ENCODE data around the gene DAB2IP.

DAB2IP gene

DNA sequence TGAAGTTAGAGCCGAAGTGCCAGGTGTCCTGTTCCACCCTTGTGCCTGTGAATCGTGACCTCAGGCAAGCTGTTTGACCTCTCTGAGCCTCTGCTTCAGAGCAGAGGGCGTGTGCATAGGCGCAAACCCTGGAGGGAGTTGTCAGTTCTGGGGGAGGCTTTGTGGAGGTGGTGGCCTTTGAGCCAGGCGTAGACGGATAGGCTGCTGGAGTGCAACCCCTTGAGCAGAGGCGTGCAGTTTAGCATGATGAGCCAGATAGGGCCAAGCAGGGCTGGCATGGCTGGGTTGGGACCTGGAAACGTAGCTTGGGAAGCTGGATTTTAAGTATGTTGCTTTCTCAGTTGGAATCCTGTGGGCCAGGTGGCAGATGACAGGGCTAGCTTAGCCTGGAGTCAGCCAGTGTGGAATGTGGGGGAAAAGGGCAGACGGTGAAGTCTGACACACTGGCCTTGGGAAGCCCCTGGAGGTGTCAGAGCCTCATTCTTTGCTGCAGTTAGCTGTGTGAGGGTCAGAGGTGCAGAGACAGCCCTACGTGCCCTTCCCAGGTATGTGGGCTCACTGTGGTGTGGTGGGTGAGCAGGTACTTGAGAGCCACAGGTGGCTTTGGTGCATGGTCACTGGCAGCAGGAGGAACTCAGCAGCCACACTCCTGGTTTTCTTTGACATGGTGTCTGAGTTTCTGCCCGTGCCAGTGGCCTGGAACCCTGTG, 93.4 kb downstream of the DAB2IP start:
- DNase-seq (ENCODE audit: low spot score) = no peak

DNA sequence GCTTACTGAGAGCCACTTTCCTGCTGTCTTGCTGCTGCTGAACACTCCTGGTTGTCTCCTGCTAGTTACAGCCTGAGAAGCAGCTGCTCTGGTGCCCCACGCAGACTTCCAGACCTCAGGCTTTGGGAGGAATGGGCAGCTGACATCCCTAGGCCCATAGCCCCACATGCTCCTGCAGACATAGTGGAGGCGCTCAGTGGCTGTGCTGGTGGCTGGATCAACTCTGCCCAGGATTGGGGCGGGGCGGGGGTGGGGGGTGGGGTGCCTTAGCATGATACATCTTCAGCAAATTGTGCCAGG, 93.9 kb downstream of the DAB2IP start:
- no peak for DNase-seq (ENCODE audit: low spot score)

DNA sequence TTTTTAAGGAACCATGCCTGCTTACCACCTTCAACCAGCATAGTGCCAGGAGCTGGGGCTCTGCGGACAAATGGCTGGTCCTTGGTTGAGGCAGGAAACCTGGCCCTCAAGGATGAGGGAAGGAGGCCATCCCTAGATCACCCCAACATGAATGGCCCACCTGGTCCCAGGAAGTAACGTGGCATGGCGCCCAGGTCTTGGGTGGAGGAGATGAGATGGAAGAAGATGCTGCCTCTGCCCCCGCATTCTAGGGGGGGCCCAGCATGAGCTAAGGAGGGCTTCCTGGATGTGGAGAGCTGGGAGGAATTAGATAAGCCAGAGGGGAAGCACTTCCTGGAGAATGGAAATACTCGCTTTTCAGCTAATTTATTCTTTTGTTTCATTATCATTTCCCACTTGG, 95.0 kb downstream of the DAB2IP start:
- no peak for DNase-seq (ENCODE audit: low spot score)

DNA sequence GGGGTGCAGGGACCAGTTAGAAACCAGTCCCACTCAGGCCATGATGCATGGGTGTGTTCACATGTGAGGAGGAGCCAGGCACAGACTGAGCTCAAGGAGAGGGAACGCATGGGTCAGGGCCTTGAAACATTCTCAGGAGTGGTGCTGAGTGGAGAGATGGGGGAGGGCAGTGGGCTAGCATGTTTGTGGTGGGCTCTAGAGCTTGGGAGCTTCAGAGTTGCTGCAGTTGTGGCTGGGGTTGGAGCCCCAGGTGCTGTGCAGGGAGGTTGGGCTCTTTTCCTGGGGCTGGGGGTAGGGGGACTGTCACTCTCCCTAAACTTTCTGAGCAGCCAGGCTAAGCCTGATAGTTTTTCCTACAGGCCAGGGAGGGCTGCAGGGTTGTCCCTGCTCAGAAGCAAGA, 95.4 kb downstream of the DAB2IP start:
- DNase-seq (ENCODE audit: low spot score) = no peak

DNA sequence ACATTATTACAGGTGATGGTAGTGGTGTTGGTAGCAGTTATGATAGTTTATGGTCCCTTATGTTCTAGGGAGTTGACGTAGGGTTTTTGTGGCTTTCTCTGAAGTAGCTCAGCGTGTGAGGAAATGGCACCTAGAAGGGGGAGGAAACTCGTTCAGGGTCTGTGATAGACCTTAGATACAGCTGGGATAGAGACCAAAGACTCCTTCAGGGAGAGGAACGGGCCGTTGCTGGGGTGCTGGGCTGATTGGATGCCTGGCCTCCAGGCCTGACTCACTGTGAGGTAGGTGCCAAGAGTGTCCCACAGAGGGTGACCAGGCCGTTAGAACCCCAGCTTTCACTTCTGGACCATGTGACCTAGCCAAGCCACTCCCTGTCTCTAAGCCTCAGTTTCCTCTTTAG, 96.6 kb downstream of the DAB2IP start:
- DNase-seq (ENCODE audit: low spot score) = no peak

DNA sequence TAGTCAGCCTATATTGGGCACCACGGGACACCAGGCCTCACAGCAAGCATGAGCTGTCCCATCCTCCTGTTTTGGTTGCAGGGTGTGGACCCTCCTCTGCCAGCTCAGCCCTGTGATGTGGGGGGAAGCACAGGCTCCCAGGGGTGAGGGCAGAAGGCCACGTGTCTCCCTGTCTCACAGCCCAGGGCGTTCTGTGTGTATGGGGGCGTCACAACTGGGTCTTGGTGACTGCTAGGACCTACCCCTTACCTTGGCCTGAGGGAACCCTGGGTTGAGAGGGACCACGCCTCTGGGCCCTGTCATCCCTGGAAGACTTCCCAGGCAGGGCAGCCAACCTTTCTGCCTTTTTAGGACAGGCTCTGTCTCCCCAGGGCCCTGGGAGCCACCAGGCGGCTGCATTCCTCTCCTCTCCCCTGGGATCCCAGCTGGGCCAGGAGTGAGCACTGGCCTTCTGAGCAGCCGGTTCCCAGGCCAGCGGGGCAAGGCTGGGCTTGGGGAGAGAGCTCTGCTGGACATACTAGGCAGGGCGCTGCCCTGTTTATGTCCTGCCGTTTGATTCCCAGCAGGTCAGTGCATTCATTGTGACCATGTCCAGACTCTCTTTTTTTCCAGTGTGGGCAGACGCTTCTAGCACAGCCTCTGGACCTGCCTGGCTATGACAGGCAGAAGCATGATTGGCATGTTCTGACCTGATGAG, 97.4 kb downstream of the DAB2IP start:
- no peak for DNase-seq (ENCODE audit: low spot score)

DNA sequence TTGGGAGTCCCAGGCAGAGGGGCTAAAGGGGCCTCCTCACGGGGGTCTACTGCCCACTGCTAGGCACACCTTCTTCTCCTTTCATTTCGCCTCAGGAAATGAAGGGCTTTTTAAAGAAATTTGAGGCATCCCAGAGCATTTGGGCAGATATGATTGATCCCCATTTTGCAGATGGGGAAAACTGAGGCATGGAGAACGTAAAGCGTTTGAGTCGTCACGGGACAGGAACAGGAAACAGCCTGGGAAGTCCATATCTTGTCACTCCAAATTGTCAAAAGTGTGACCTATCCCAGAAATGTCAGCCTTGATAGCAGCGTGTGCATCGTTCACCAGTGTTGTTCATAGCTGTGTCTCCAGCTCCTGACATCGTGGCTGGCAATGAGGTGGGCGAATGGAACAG, 98.2 kb downstream of the DAB2IP start:
- no peak for DNase-seq (ENCODE audit: low spot score)

DNA sequence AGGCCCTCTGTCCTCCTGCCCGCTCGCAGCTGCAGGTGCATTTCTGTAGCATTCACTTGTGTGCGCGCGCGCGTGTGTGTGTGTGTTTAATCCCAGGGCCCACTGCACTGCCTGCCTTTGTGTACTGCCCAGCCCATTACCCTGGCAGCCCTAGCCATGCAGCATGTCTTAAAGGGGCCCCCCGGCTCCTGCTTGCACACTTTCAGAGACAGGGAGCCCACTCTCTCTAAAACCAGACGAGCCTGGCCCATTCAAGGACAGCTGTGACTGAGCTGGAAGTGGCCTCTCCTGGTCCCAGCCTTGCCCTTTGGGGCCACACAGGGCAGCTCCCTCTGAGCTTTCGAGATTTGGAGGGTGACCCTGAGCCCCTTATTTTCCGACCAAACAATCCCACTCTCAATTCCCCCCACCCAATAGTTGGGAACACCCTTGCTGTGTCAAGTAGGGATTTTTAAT, 98.9 kb downstream of the DAB2IP start:
- no peak for DNase-seq (ENCODE audit: low spot score)

DNA sequence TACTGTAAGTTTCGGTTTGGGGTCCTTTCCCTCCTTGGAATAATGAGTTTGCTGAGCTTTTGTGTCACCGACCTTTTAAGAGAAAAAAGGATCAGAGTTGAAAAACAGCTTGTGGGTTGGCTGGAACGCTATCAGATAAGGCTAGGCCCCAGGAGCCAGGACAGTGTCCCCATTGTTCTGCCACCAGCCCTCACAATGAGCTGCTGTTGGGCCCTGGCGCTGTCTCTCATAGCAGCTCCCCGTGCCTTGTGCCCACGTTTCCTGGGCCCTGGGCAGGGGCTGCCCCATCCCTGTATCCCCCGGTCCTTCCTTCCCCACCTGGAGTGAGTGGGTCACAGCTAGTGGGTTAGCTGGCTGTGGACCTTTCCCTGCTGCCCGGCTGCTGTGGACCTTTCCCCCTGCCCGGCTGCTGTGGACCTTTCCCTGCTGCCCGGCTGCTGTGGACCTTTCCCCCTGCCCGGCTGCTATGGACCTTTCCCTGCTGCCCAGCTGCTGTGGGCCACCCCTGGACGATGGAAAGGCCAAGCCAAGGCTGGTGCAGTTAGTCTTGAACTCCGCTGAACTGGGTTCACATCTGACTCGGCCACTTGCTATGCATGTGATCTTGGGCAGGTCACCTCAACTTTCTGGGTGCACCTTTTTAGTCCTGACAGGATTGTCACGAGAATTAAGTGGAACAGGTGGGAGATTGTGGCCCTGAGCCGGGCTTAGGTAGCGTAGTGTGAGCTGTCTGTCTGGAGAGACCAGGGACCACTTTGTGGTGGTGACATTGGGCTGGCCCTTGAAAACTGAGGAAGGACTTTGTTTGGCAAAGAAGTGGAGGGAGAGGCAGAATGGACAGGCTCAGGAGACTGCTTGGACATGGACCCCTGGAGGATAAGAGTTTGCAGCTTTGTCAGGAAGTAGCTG, 99.5 kb downstream of the DAB2IP start:
- no peak for DNase-seq (ENCODE audit: low spot score)

DNA sequence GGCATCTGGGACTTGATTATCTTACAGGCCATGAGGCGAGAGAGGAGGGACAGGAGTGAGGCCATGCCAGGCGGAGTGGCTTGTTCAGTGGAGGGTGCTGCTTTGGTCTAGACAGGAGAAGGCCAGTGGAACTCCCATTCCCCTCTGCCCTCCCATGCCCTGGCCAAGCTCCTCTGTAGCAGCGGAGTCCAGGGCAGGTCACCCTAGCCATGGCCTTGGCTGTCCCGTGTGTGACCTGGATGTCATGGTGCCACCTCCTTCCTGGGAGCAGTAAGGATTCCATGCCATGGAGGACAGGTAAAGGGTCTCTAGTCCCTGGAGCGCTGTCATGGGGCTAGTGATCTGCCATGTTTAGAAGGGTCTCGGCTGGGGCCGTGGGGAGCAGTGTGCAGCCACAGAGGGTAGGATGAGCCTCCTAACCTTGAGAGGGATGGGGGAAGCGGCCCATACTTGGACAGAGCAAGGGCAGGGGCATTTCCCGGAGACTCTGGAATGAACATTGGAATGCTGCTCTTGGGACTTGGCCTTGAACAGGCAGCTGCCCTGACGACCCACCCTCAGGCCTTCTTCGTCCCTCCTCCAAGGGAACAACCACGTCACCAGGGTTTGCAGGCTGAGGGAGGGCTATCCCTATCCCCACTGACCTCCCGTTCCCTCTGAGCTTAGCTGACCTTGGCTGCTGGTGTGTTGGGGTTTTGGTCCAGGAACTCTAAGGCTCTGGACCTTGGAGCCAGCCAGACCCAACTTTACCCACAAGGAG, 100.4 kb downstream of the DAB2IP start:
- no peak for DNase-seq (ENCODE audit: low spot score)

DNA sequence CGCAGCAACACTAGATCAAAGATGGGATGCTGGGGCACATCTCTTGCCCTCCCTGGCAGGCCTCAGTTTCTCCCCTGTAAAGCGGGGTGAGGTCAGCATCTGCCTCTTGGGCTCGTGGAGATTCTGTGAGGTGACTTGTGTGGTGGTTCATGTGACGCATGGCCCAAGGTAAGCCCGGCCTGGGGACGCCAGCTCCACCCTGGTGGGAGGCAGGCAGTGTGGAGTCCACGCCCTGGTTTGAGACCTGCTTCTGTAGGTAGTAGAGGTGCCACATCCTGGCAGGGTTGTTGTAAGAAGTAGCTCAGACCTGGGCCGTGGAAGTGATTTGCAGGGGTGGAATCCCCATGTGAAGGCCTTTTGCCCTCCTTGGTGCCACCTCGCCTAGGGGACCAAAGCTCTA, 101.5 kb downstream of the DAB2IP start:
- DNase-seq (ENCODE audit: low spot score) = no peak

DNA sequence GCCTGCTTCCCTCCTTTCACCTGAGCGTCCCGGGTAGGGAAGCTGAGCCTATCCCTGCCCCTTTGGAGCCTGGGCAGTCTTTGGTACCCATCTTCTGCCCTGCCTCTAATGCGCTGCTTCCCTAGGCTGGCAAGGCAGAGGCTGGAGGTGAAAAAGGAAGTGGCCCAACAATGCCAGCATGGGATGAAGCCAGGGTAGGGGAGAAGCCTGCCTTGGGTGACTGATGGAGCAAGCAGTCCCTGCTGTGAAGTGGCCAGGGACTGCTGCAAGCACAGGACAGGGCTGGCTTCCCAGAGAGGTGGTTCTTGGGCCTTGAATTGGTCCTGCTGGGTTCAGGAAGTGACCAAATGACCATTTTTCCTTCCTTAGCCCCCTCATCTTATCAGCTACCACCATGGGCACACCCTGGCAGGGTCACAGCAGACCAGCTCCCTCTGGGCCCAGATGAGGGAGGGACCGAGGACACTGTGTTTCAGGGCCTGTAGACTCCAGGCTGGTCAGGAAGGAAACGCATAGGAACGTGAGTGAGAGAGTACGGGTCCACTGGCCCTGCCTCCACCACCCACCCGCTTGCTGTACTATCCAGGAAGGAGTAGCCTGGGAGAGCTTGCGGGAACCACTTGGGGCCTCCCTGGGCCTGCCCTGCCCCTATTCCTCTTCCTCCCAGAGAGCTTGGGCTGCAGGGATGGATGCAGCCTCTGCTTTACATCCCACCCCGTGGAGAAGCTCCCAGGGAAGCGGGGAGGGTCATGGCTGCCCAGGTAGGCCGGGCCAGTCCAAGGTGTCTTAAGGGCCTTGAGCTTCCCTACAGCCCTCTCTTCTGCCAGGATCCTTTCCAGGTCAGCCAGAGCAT, 102.6 kb downstream of the DAB2IP start:
- DNase-seq (ENCODE audit: low spot score) = no peak

DNA sequence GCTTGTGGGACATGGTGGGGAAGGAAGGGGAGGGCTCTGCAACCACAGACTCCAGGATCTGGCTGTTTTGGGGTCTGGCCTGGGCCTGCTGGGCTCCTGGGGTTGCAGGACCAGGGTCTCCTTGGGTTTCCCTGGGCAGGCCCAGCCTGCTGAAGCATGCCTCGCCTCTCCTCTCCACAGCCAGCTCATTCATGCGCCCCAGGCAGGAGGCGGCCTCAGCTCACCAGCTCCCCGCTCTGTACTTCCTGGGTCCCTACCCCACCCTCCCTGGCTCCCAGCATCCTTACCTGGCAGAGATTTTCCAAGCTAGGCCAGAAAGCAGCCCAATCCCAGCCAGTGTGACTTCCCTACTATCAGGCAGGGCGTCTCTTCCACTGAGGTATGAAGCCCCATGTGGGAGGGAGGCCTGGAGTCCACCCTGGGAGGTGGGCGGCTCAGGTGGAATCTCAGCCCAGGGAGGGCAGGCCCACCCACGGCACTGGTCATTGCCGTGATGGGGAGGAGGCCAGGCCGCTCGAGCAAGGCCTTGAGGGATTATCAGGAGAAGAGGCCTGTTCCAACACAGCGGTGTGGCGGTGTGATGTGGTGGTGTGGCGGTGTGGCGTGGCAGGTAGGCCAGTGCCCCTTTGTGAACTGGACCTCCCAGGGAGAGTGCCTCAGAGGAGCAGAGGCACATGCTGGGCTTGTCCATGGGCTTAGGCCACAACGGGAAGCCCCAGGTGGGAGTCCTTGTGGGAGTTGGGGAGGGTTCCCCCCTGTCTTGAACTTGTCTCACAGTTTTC, 103.4 kb downstream of the DAB2IP start:
- no peak for DNase-seq (ENCODE audit: low spot score)

DNA sequence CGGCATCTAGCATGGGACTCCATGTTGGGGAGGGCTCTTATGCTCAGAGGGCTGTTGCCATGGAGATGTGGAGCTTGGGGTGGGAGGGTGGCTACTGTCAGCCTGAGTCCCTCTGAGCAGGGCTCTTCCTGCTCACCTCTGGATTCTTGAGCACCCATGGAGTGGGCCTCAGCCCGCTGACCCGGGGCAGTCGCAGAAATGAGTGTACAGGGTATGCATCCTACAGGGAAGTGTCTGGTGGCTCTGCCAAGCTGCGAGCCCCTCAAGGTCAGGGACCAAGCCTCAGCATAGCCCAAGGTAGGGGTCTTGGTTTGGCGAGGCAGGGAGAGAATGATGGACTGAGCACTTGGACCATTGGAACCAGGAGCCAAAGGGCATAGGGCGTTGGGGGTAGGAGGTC, 104.1 kb downstream of the DAB2IP start:
- DNase-seq (ENCODE audit: low spot score) = no peak

DNA sequence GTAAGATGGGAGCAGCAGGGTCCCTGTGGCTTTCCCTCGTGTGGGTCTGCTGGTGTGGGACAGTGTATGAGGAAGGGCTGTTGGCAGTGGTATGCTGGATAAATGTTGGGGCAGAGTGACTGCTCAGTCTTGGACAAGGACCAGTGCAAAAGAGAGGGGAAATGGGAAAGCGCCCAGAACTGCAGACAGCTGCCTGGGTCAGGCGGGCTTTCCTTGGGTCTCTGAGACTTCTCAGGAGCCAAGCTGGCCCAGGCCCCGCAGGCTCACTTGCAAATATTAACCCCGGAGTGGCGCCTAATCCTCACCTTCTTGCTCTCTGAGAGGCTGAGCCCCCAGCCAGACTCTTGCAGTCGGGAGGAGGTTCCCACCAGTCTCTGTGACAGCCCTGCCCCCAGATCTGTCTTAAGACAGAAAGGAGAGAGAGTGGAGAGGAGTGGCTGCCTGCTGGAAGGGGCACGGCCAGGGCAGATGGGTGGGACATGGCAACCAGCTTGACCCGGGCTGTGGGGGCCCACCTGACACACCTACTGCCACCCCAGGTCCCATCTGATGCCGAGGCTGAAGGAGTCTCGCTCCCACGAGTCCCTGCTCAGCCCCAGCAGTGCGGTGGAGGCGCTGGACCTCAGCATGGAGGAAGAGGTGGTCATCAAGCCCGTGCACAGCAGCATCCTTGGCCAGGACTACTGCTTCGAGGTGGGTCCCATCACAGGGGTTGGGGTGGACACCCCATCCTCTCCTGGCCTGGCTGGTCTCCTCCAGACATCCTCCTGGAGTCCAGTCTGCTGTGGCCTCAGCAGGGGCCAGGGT, 105.2 kb downstream of the DAB2IP start:
- DNase-seq (ENCODE audit: low spot score) = no peak

DNA sequence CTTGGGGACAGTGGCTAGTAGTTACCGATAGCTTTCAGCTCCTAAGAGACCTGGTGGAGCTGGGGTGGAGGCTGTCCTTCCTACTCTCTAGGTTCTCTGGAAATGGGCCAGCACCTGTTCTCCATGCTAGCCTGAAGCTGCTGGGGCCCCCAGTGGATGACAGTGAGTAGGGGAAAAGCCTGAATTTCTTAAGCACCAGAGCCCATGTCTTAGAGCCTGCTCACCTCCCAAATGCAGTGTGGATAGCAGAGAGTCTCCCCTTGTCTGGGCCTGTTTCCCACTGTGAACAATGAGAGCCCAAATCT, 105.8 kb downstream of the DAB2IP start:
- no peak for DNase-seq (ENCODE audit: low spot score)

DNA sequence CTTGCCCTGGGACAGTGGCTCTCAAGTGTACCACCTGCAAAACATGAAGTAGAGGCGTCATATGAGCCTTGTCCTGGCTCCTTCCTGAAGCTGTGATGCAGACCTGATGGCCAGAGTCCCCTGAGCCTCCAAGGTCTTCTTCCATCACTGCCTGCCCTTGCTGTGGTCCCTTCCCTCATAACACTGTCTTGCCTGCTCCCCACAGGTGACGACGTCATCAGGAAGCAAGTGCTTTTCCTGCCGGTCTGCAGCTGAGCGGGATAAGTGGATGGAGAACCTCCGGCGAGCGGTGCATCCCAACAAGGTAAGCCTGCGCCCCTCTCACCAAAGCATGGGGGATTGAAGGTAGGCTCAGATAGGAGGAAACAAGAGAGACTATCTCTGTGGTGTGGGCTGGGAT, 107.3 kb downstream of the DAB2IP start:
- no peak for DNase-seq (ENCODE audit: low spot score)

DNA sequence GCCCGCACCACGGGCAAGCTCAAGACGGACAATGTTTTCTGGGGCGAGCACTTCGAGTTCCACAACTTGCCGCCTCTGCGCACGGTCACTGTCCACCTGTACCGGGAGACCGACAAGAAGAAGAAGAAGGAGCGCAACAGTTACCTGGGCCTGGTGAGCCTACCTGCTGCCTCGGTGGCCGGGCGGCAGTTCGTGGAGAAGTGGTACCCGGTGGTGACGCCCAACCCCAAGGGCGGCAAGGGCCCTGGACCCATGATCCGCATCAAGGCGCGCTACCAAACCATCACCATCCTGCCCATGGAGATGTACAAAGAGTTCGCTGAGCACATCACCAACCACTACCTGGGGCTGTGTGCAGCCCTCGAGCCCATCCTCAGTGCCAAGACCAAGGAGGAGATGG, 108.6 kb downstream of the DAB2IP start:
- no peak for DNase-seq (ENCODE audit: low spot score)

DNA sequence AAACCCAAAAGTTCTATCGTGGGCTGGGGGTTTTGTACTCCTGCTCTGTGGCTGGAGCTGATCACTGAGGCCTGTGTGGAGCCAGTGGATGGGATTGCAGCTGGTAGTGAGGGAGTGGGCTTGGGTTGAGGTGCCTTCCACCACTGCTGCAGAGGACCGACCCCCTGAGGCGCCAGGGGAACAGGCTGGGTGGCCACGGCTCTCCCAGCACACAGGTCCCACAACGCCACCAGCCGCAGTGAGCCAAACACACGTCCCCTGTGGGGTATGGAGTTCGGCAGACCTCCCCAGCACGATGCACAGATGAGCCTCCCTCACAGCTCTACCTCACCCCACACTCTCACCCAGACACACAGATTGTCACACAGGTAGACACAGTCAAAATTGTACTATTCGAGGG, 109.1 kb downstream of the DAB2IP start:
- no peak for DNase-seq (ENCODE audit: low spot score)

DNA sequence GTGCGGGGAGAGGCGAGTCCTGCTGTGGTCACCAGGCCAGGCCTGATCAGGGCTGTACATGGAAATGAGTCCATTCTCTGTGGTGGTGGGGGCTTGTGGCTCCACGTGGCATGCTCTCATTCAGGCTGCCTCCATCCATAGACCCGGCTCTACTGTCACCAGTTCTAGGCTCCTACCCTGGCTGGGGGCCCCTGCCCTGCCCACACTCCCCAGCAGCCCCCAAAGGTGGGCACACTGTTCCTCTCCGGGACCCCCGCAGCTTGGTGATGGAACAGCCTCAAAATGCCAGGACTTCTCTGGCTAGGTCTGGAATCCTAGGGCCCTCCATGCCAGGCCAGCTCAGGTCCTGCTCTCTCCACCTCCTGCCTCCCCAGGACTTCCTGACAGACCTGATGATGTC, 111.7 kb downstream of the DAB2IP start:
- no peak for DNase-seq (ENCODE audit: low spot score)
